NT2/D1 (cell line): ENCODE measurements around the gene LCE1F.

Experiments used
- SUZ12 ChIP-seq: IDR thresholded peaks from 2 replicates; pipeline ENCODE4 v1.6.1; 2011; ENCODE audit not compliant: insufficient read length, insufficient read depth; ENCODE audit errors: extremely low read depth
- YY1 ChIP-seq: IDR thresholded peaks from 2 replicates; pipeline ENCODE4 v1.6.1; 2011; ENCODE audit not compliant: insufficient read length, insufficient read depth
- ZNF274 ChIP-seq: IDR thresholded peaks from 2 replicates; pipeline ENCODE4 v1.6.1; 2011; ENCODE audit warnings: mild to moderate bottlenecking, low read depth, low read length

- no peak for TF ChIP-seq ZNF274
- no peak for TF ChIP-seq YY1
- no peak for TF ChIP-seq SUZ12
Measured at GRCh38 chr1:152743371-152744145, 31.4 kb upstream of the LCE1F start.
